ENCODE data around the gene BACE2. TPM values are rescaled to one million over a fixed set of nuclear protein-coding genes. Genes with fewer than 3 reads are reported as not detected.

The BACE2 gene
- total and polyA plus RNA-seq, 2 donors (not counting 1 experiment from before 2014, with no cell fraction given), result 18.4 to 40.8 TPM

- ATAC-seq (ENCODE audit: low read depth) (no peak), DNase-seq (no peak)
- H3K4me2 ChIP-seq (replicated peaks; ENCODE audit: low read depth, low read length, poor library complexity, severe bottlenecking), result no peak overlapping the region
- Mint-ChIP-seq H3K4me3 (no peak overlapping the region), H3K27ac (no peak overlapping the region), H3K4me1 (peaks cover 26% of the 10 kb centered on the region), H3K27me3 (no peaks in the 10 kb centered on the region), H3K9me3 (ENCODE audit: insufficient read depth) (no peaks in the 10 kb centered on the region)
- H3K79me2 ChIP-seq (ENCODE audit: control insufficient read depth, insufficient read depth, low read length), result peaks cover 29% of the 10 kb centered on the region
- no peak overlapping the region for H2AFZ ChIP-seq (ENCODE audit: insufficient read depth, low read depth, low read length, poor library complexity, severe bottlenecking)
- no peak overlapping the region for H3K27ac ChIP-seq (ENCODE audit: low read length in 2 of 2)
- POLR2A ChIA-PET, result interaction anchor here (0.6 kb wide), 1 partner anchor 20 kb away, joined by 5 read pairs; no protein-coding TSS in a partner anchor
- H4K20me1 ChIP-seq (ENCODE audit: control insufficient read depth, insufficient read depth, low read length, poor library complexity, severe bottlenecking), result peaks cover 16% of the 10 kb centered on the region
- no peaks in the 10 kb centered on the region for H3K27me3 ChIP-seq (replicated peaks in 1 of 4; ENCODE audit: control extremely low read depth in 1 of 4, control insufficient read depth in 3 of 4, insufficient read depth in 4 of 4, low read length in 3 of 4)
- intact Hi-C loops (cut with micrococcal nuclease), result no loop called here
- H3K36me3 ChIP-seq (replicated peaks in 1 of 2; ENCODE audit: control extremely low read depth in 1 of 2, control insufficient read depth in 1 of 2, extremely low read depth in 1 of 2, insufficient read depth in 2 of 2, low read length in 1 of 2), result no peaks in the 10 kb centered on the region
- TF ChIP-seq CTCF (IDR thresholded peaks at IDR 0.05) (no peak), EZH2 (IDR thresholded peaks at IDR 0.05; ENCODE audit: borderline replicate concordance, insufficient read depth, low read depth, low read length, poor library complexity, severe bottlenecking) (no peak)
- H3K4me3 ChIP-seq (ENCODE audit: control extremely low read depth in 1 of 5, extremely low read depth in 1 of 5, insufficient read depth in 1 of 5, low read depth in 2 of 5, low read length in 4 of 5), result no peak overlapping the region
- peaks cover 9% of the 10 kb centered on the region in 2 donors for H3K4me1 ChIP-seq (ENCODE audit: control insufficient read depth in 2 of 2, insufficient read depth in 2 of 2, low read length in 2 of 2)
- no peak overlapping the region for H3K9ac ChIP-seq (ENCODE audit: low read length)
- H3K9me3 ChIP-seq (ENCODE audit: control extremely low read depth in 1 of 3, control insufficient read depth in 2 of 3, insufficient read depth in 1 of 3, low read length in 2 of 3), result no peaks in the 10 kb centered on the region
- 82% methylated on average over 3 of the region's 6 CpGs for WGBS (ENCODE audit: insufficient coverage)
- CTCF ChIA-PET, result interaction anchor here (0.5 kb wide), 1 partner anchor 19 kb away, joined by 3 read pairs; no protein-coding TSS in a partner anchor
Measured at GRCh38 chr21:41175080-41175479, 7.1 kb downstream of the BACE2 start.

GRCh38 chr21:41176846-41177245, 8.9 kb downstream of the BACE2 start:
- H3K27me3 Mint-ChIP-seq, result no peaks in the 10 kb centered on the region
- intact Hi-C loops (cut with micrococcal nuclease), result no loop called here
- no peak overlapping the region for H3K27ac ChIP-seq (ENCODE audit: low read length in 2 of 2)
- no peak overlapping the region for H3K27ac Mint-ChIP-seq
- H3K4me3 ChIP-seq (ENCODE audit: control extremely low read depth in 1 of 5, extremely low read depth in 1 of 5, insufficient read depth in 1 of 5, low read depth in 2 of 5, low read length in 4 of 5), result no peak overlapping the region
- H3K36me3 ChIP-seq (replicated peaks in 1 of 2; ENCODE audit: control extremely low read depth in 1 of 2, control insufficient read depth in 1 of 2, extremely low read depth in 1 of 2, insufficient read depth in 2 of 2, low read length in 1 of 2), result no peaks in the 10 kb centered on the region
- H3K27me3 ChIP-seq (replicated peaks in 1 of 4; ENCODE audit: control extremely low read depth in 1 of 4, control insufficient read depth in 3 of 4, insufficient read depth in 4 of 4, low read length in 3 of 4), result no peaks in the 10 kb centered on the region
- no peak overlapping the region for H2AFZ ChIP-seq (ENCODE audit: insufficient read depth, low read depth, low read length, poor library complexity, severe bottlenecking)
- POLR2A ChIA-PET, result no interaction called here
- 100% methylated on average over 1 of the region's 3 CpGs for WGBS (ENCODE audit: insufficient coverage)
- TF ChIP-seq CTCF (IDR thresholded peaks at IDR 0.05) (no peak), EZH2 (IDR thresholded peaks at IDR 0.05; ENCODE audit: borderline replicate concordance, insufficient read depth, low read depth, low read length, poor library complexity, severe bottlenecking) (no peak)
- H3K4me3 Mint-ChIP-seq, result no peak overlapping the region
- peaks cover 28% of the 10 kb centered on the region for H3K79me2 ChIP-seq (ENCODE audit: control insufficient read depth, insufficient read depth, low read length)
- ATAC-seq (ENCODE audit: low read depth), result no peak
- no peak overlapping the region for H3K9ac ChIP-seq (ENCODE audit: low read length)
- DNase-seq, result no peak
- H4K20me1 ChIP-seq (ENCODE audit: control insufficient read depth, insufficient read depth, low read length, poor library complexity, severe bottlenecking), result peaks cover 11% of the 10 kb centered on the region
- H3K4me1 ChIP-seq (ENCODE audit: control insufficient read depth in 2 of 2, insufficient read depth in 2 of 2, low read length in 2 of 2), result no peaks in the 10 kb centered on the region
- H3K9me3 ChIP-seq (ENCODE audit: control extremely low read depth in 1 of 3, control insufficient read depth in 2 of 3, insufficient read depth in 1 of 3, low read length in 2 of 3), result no peaks in the 10 kb centered on the region
- peaks cover 19% of the 10 kb centered on the region for H3K4me1 Mint-ChIP-seq
- H3K4me2 ChIP-seq (replicated peaks; ENCODE audit: low read depth, low read length, poor library complexity, severe bottlenecking), result no peak overlapping the region
- no peaks in the 10 kb centered on the region for H3K9me3 Mint-ChIP-seq (ENCODE audit: insufficient read depth)
- CTCF ChIA-PET, result no interaction called here
